Effector memory CD4-positive, alpha-beta T cell (primary cell): ENCODE measurements around the gene IRGC.

Experiments used
- DNase-seq, 3 donors: peaks; one replicate each; pipeline ENCODE4 v3.0.0-alpha.2; 2020
- H3K27ac ChIP-seq: 2 replicates; pipeline ENCODE4 v1.7.0; 2013; ENCODE audit warnings: mild to moderate bottlenecking, low read length, moderate library complexity; ENCODE audit not compliant: insufficient read depth, poor library complexity, severe bottlenecking
- H3K27me3 ChIP-seq: replicated peaks from 2 replicates; pipeline ENCODE4 v1.7.0; 2013; ENCODE audit warnings: mild to moderate bottlenecking, low read length; ENCODE audit not compliant: insufficient read depth, control insufficient read depth, poor library complexity, severe bottlenecking
- H3K36me3 ChIP-seq: 2 replicates; pipeline ENCODE4 v1.7.0; 2013; ENCODE audit warnings: mild to moderate bottlenecking, low read length, moderate library complexity; ENCODE audit not compliant: control insufficient read depth, insufficient read depth
- H3K4me1 ChIP-seq: 2 replicates; pipeline ENCODE4 v1.7.0; 2013; ENCODE audit warnings: low read length, mild to moderate bottlenecking; ENCODE audit not compliant: control insufficient read depth, insufficient read depth, poor library complexity, severe bottlenecking
- H3K4me3 ChIP-seq: 2 replicates; pipeline ENCODE4 v1.7.0; 2013; ENCODE audit warnings: low read length, low read depth, mild to moderate bottlenecking; ENCODE audit not compliant: insufficient read depth, poor library complexity, severe bottlenecking
- H3K9me3 ChIP-seq: 2 replicates; pipeline ENCODE4 v1.7.0; 2013; ENCODE audit warnings: mild to moderate bottlenecking, low read length, moderate library complexity; ENCODE audit not compliant: control insufficient read depth

IRGC gene

DNA sequence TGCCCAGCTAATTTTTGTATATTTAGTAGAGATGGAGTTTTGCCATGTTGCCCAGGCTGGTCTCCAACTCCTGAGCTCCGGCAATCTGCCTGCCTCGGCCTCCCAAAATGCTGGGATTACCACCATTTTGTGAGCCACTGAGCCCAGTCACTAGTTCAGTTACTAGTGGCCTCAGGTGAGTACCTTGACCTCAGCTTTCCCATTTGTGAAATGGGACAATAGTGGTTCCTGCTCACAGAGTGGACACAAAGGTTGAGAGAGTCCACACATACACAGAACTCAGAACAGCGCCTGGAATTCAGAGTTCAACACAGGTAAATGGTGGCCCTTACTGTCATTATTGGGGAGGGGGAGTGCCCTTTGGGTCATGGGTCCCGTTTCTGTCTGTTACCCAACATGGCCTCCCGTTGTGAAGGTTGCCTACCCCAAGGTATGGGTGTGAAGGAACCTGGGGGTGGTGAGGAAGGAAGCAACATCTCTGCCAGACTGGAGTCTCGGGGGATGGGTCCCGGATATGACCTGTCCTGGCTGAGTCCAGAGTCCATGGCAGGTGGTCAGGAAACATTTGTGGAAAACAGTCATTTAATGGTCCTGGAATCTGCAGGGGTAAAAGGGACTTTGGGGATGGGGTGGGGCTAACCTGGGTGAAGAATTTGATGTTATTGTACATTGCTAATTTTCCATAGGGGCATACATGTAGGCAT, 11.7 kb upstream of the IRGC start:
- Histone ChIP-seq H3K27me3 (no peaks in the 10 kb centered on the region), H3K36me3 (no peaks in the 10 kb centered on the region), H3K9me3 (peaks cover 5% of the 10 kb centered on the region), H3K27ac (no peak overlapping the region), H3K4me3 (no peak overlapping the region), H3K4me1 (no peaks in the 10 kb centered on the region)
- no peak for DNase-seq

- no peak for DNase-seq
- Histone ChIP-seq H3K27ac (no peak overlapping the region), H3K36me3 (no peaks in the 10 kb centered on the region), H3K4me1 (no peaks in the 10 kb centered on the region), H3K9me3 (peaks cover 5% of the 10 kb centered on the region), H3K27me3 (no peaks in the 10 kb centered on the region), H3K4me3 (no peak overlapping the region)
These were observed 10.1 kb upstream of the IRGC start for GRCh38 chr19:43705729-43706128.

DNA sequence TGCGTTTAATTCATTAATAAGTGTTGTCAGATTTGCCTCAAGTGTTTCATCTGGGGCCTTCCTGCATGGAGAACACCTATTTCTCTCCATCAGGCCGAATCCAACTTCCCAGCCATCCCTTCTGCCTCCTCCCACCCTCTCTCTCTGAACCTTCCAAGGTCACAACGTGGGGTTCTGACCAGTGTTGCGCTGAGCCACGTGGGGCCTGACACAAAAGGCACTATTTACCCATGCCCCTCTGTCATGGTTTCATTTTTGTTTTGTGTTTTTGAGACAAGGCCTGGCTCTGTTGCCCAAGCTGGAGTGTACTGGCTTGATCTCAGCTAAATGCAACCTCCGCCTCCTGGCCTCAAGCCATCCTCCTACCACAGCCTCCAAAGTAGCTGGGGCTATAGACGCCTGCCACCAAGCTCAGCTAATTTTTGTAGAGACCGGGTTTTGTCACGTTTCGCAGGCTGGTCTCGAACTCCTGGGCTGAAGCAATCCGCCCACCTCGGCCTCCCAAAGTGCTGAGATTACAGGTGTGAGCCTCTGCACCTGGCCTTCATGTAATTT, 8.6 kb upstream of the IRGC start:
- Histone ChIP-seq H3K4me3 (no peak overlapping the region), H3K4me1 (no peaks in the 10 kb centered on the region), H3K27ac (no peak overlapping the region), H3K27me3 (no peaks in the 10 kb centered on the region), H3K36me3 (no peaks in the 10 kb centered on the region), H3K9me3 (peaks cover 5% of the 10 kb centered on the region)
- no peak for DNase-seq

DNA sequence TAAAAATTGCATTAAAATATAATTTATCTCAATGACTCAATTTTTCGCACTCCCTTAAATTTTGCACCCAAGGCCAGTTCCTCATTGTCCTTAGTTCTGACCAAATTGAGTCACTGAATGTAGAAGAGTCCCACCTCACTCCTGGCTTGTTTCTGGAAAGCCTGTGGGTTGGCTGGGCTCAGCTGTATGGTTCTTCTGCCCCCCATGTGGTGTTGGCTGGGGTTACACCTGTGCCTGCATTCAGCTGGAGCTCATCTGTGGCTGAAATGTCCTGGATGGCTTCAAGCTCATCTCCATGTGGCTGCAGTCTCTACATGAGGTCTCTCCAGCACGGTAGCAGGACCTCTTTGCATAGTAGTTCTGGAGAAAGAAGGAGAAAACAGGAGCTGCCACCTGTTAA, 7.2 kb upstream of the IRGC start:
- Histone ChIP-seq H3K36me3 (no peaks in the 10 kb centered on the region), H3K9me3 (peaks cover 5% of the 10 kb centered on the region), H3K27me3 (peaks cover 5% of the 10 kb centered on the region), H3K27ac (no peak overlapping the region), H3K4me3 (no peak overlapping the region), H3K4me1 (no peaks in the 10 kb centered on the region)
- DNase-seq, result no peak

DNA sequence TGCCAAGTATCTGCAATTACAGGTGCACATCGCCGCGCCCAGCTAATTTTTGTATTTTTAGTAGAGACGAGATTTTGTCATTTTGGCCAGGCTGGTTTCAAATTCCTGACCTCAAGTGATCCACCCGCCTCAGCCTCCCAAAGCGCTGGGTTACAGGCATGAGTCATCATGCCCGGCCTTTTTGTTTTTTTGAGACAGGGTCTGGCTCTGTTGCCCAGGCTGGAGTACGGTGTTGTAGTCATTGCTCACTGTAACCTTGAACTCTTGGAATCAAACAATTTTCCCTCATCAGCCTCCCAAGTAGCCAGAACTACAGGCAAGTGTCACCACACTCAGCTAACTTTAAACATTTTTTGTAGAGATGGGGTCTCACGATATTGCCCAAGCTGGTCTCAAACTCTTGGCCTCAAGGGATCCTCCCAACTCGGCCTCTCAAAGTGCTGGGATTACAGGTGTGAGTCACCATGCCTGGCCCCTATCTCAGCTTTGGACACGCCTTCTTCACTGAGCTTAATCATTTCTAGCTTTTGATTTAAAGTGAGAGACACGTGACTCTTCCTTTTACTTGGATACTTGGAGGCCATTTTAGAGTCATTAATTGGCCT, 4.0 kb upstream of the IRGC start:
- Histone ChIP-seq H3K4me1 (no peaks in the 10 kb centered on the region), H3K9me3 (peaks cover 5% of the 10 kb centered on the region), H3K36me3 (no peaks in the 10 kb centered on the region), H3K27ac (no peak overlapping the region), H3K4me3 (no peak overlapping the region), H3K27me3 (peaks cover 5% of the 10 kb centered on the region)
- DNase-seq, result no peak

- Histone ChIP-seq H3K4me1 (no peaks in the 10 kb centered on the region), H3K4me3 (no peak overlapping the region), H3K9me3 (peaks cover 5% of the 10 kb centered on the region), H3K27me3 (peaks cover 5% of the 10 kb centered on the region), H3K27ac (no peak overlapping the region), H3K36me3 (no peaks in the 10 kb centered on the region)
- DNase-seq, result no peak
These were observed 2.7 kb upstream of the IRGC start for GRCh38 chr19:43713208-43713607.

- H3K9me3 ChIP-seq, result no peaks in the 10 kb centered on the region
- no peak overlapping the region for H3K27ac ChIP-seq
- no peak overlapping the region for H3K4me3 ChIP-seq
- no peaks in the 10 kb centered on the region for H3K27me3 ChIP-seq
- H3K4me1 ChIP-seq, result no peaks in the 10 kb centered on the region
- no peak for DNase-seq
- H3K36me3 ChIP-seq, result no peaks in the 10 kb centered on the region
These were observed 2.9 kb downstream of the IRGC start for GRCh38 chr19:43718627-43719377.

- Histone ChIP-seq H3K4me1 (no peaks in the 10 kb centered on the region), H3K27me3 (no peaks in the 10 kb centered on the region), H3K27ac (no peak overlapping the region), H3K9me3 (no peaks in the 10 kb centered on the region), H3K36me3 (no peaks in the 10 kb centered on the region), H3K4me3 (no peak overlapping the region)
- DNase-seq, result no peak
These were observed 3.5 kb downstream of the IRGC start for GRCh38 chr19:43719378-43719868.

DNA sequence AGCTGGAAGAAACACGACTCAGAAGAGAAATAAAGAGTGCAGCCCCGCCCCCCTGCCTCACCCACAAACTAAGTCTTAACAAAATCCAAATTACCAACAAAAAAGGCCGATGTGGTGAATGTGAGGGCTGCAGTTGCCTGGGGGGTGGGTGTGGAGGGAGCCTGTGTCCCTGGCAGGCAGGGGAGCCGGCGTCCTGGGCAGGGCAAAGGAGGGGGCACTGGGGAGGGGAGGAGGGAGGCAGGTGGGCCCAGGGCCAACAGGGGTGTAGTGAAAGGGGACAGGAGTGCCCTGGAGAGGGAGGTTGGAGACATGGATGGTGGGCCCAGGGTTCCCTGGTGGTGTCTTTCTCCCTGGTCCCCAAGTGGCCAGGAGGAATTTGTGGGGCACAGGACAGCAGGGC, 4.0 kb downstream of the IRGC start:
- Histone ChIP-seq H3K27me3 (no peaks in the 10 kb centered on the region), H3K9me3 (no peaks in the 10 kb centered on the region), H3K36me3 (no peaks in the 10 kb centered on the region), H3K27ac (no peak overlapping the region), H3K4me3 (no peak overlapping the region), H3K4me1 (no peaks in the 10 kb centered on the region)
- no peak for DNase-seq

DNA sequence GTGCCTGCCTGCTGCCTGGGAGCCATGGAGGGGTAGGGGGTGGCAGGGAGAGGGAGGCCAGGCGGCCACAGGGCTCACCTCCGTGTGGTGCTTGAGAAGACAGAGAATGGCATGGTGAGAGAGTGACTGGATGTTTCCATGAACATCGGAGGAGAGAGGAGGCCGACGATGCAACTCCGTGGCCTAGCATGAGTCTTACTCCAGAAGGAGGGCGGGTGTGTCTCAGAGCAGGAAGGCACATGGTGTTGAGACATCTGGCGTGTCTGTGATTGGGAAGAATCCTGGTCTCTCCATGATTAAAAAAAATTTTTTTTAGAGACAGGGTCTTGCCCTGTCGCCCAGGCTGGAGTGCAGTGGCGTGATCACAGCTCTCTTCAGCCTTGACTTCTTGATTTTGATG, 5.1 kb downstream of the IRGC start:
- Histone ChIP-seq H3K4me3 (no peak overlapping the region), H3K9me3 (no peaks in the 10 kb centered on the region), H3K27me3 (no peaks in the 10 kb centered on the region), H3K4me1 (no peaks in the 10 kb centered on the region), H3K27ac (no peak overlapping the region), H3K36me3 (no peaks in the 10 kb centered on the region)
- no peak for DNase-seq
